Right renal pelvis (tissue), 4 donors: Measurements from ENCODE around the gene ERLEC1. TPM values are rescaled to one million over a fixed set of nuclear protein-coding genes. Genes with fewer than 3 reads are reported as not detected.

Source experiments
- polyA plus RNA-seq, 4 donors: library from polyadenylated mRNA; unstranded; fragments of 120-200 nt; gene quantifications; one replicate each; pipeline ENCODE4 v1.2.1, GENCODE V29; 2013; ENCODE audit not compliant: insufficient read length in 4 of 4

The ERLEC1 gene
- polyA plus RNA-seq, 4 donors, result 71.0 to 84.5 (median 80.4) TPM

Other genes with a start within 250 kb of the ERLEC1 start
- 1 to 10 TPM; 4.6 to 5.6 (median 5.1) TPM for gene CHAC2, start 19.2 kb upstream of the ERLEC1 start, polyA plus RNA-seq
- gene ASB3, start 91 bp upstream of the ERLEC1 start, polyA plus RNA-seq, result 10 to 100 TPM; 26.9 to 32.9 (median 31.9) TPM
- 1 to 10 TPM; 1.5 to 2.0 (median 1.9) TPM for gene GPR75, start 72.9 kb downstream of the ERLEC1 start, polyA plus RNA-seq
- 10 to 100 TPM; 53.1 to 64.6 (median 58.7) TPM for gene PSME4, start 183.9 kb downstream of the ERLEC1 start, polyA plus RNA-seq